Activated T-helper 1 cell treated with Interleukin-2 at 50 U/mL for 16 hours (primary cell): ENCODE measurements around the gene TEX10.
"Not testable (repeated sequence)": the region's sequence is repeated elsewhere in the genome, so short reads cannot be mapped to it uniquely, and the experiment has no call there.

Experiments used
- DNase-seq: peaks from one replicate; pipeline ENCODE4 v3.0.0-alpha.2; 2020; ENCODE audit warnings: low read depth

The TEX10 gene

GRCh38 chr9:100346836-100347235, 5.9 kb downstream of the TEX10 start:
- DNase-seq = no peak

GRCh38 chr9:100341889-100342288, 10.9 kb downstream of the TEX10 start:
- no peak for DNase-seq

- no peak for DNase-seq
Measured at GRCh38 chr9:100340224-100340623, 12.5 kb downstream of the TEX10 start.

- DNase-seq = not testable (repeated sequence)
Measured at GRCh38 chr9:100338736-100339135, 14.0 kb downstream of the TEX10 start.

GRCh38 chr9:100324594-100325200, 28.0 kb downstream of the TEX10 start:
- DNase-seq = no peak

GRCh38 chr9:100322954-100323536, 29.7 kb downstream of the TEX10 start:
- no peak for DNase-seq

GRCh38 chr9:100317706-100318105, 35.0 kb downstream of the TEX10 start:
- DNase-seq = no peak

- DNase-seq = no peak
Measured at GRCh38 chr9:100315561-100315960, 37.2 kb downstream of the TEX10 start.

- DNase-seq = no peak
Measured at GRCh38 chr9:100309992-100310391, 42.8 kb downstream of the TEX10 start.

GRCh38 chr9:100308965-100309564, 43.7 kb downstream of the TEX10 start:
- no peak for DNase-seq

GRCh38 chr9:100307080-100307479, 45.7 kb downstream of the TEX10 start:
- no peak for DNase-seq

GRCh38 chr9:100306283-100306682, 46.5 kb downstream of the TEX10 start:
- no peak for DNase-seq

- no peak for DNase-seq
Measured at GRCh38 chr9:100303747-100304146, 49.0 kb downstream of the TEX10 start.

GRCh38 chr9:100298378-100298777, 54.4 kb downstream of the TEX10 start:
- DNase-seq = no peak

GRCh38 chr9:100296407-100296806, 56.3 kb downstream of the TEX10 start:
- DNase-seq = no peak

- no peak for DNase-seq
Measured at GRCh38 chr9:100295240-100295639, 57.5 kb downstream of the TEX10 start.

GRCh38 chr9:100294806-100295205, 57.9 kb downstream of the TEX10 start:
- DNase-seq = no peak

GRCh38 chr9:100294341-100294740, 58.4 kb downstream of the TEX10 start:
- DNase-seq = no peak

- DNase-seq = no peak
Measured at GRCh38 chr9:100292414-100292813, 60.3 kb downstream of the TEX10 start.

GRCh38 chr9:100290714-100291113, 62.0 kb downstream of the TEX10 start:
- DNase-seq = no peak

- DNase-seq = no peak
Measured at GRCh38 chr9:100287186-100287585, 65.6 kb downstream of the TEX10 start.

GRCh38 chr9:100286257-100286656, 66.5 kb downstream of the TEX10 start:
- no peak for DNase-seq

- DNase-seq = no peak
Measured at GRCh38 chr9:100285601-100286000, 67.1 kb downstream of the TEX10 start.

GRCh38 chr9:100285080-100285479, 67.7 kb downstream of the TEX10 start:
- no peak for DNase-seq
